SK-N-MC (cell line): ENCODE data around the gene AOAH.
"Not testable (repeated sequence)": the region's sequence is repeated elsewhere in the genome, so short reads cannot be mapped to it uniquely, and the experiment has no call there.

Experiments
- DNase-seq: peaks from one replicate; pipeline ENCODE4 v3.0.0-alpha.2; 2011; ENCODE audit warnings: low read depth, low spot score
- H3K27ac ChIP-seq: fragments of 200-600 bp; sonication (generic); 2 replicates; pipeline ENCODE4 v1.5.1; 2016; ENCODE audit warnings: mixed run types
- H3K36me3 ChIP-seq: fragments of 200-600 bp; sonication (generic); 2 replicates; pipeline ENCODE4 v1.6.1; 2017; ENCODE audit warnings: antibody characterized with exemption, low read length, mixed read lengths; ENCODE audit not compliant: insufficient read depth
- H3K4me3 ChIP-seq: fragments of 200-600 bp; sonication (generic); 2 replicates; pipeline ENCODE4 v1.5.1; 2016
- H3K9ac ChIP-seq: fragments of 200-600 bp; sonication (generic); 2 replicates; pipeline ENCODE4 v1.8.0; 2017; ENCODE audit warnings: mixed run types, mixed read lengths; ENCODE audit not compliant: insufficient read length
- H3K9me3 ChIP-seq: fragments of 200-600 bp; sonication (generic); 2 replicates; pipeline ENCODE4 v1.6.1; 2017; ENCODE audit warnings: low read depth, mild to moderate bottlenecking, antibody characterized with exemption, low read length, moderate library complexity, mixed read lengths
- EZH2 ChIP-seq: fragments of 200-600 bp; sonication (generic); IDR thresholded peaks from one replicate; pipeline ENCODE4 v1.6.1; 2017; ENCODE audit warnings: antibody characterized with exemption
- FOXP2 ChIP-seq: optimal IDR thresholded peaks from 2 replicates; pipeline ENCODE3; 2011; ENCODE audit warnings: mild to moderate bottlenecking, moderate library complexity; ENCODE audit not compliant: insufficient read depth; ENCODE audit errors: extremely low read length, control extremely low read depth
- POLR2AphosphoS5 ChIP-seq: IDR thresholded peaks from 2 replicates; pipeline ENCODE4 v1.6.1; 2012; ENCODE audit warnings: mild to moderate bottlenecking, low read depth, low read length, borderline replicate concordance

Gene AOAH

DNA sequence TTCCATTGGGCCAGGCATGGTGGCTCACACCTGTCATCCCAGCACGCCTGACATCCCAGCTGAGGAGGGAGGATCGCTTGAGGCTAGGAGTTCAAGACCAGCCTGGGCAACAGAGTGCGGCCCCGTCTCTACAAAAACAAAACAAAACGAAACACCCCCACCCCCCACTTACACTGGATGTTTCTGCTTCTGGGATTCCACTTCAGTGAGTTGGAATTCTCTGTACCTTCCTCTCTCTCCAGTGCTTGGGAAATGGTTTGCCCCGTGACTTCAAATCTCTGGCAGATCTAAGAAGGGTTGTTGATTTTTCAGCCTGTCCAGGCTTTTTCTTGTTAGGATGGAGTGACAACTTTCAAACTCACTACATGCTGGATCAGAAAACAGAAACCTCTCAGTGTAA lies 227.7 kb downstream of the AOAH start:
- Histone ChIP-seq H3K9ac (no peak overlapping the region), H3K36me3 (no peaks in the 10 kb centered on the region), H3K9me3 (no peaks in the 10 kb centered on the region), H3K4me3 (no peak overlapping the region), H3K27ac (no peak overlapping the region)
- DNase-seq, result no peak
- no peak for TF ChIP-seq POLR2AphosphoS5

DNA sequence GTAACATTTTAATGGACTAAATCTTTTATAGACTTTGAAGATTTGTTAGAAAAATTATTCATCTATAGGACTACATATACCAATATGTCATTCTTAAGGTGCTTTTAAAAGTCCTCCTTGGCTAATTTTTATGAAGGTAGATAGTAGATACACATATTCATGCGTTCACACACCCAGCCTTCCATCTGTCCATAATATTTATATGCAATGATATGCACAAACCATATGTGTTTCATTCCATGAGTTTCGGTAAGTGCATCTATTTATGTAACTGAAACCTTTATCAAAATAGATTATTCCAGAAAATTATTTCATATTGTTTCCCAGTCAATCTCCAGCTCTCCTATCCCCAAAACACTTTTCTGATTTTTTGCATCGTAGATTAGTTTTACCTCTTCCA lies 233.0 kb downstream of the AOAH start:
- DNase-seq, result no peak
- Histone ChIP-seq H3K36me3 (no peaks in the 10 kb centered on the region), H3K27ac (no peak overlapping the region), H3K9ac (no peak overlapping the region), H3K9me3 (no peaks in the 10 kb centered on the region), H3K4me3 (no peak overlapping the region)
- TF ChIP-seq POLR2AphosphoS5 (no peak), FOXP2 (no peak), EZH2 (no peak)

DNA sequence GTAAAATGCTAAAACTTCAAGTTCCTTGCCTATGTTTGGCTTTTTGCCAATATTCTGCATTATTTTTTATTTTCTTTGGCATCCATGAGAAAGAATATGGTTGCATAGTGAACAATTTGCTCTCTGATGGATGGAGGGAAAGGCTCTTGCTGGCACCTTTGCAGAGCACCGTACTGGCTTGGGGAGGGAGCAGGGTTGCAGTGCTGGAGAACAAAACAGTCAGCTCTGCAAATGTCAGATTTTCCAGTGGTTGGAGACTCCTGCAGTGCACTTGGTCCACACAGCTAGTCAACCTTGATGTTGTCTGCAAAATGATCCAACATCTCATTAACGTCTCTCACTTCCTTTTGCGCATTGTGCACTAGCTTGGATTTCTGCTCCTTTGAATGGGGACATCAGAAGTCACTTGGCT lies 233.9 kb downstream of the AOAH start:
- Histone ChIP-seq H3K4me3 (no peak overlapping the region), H3K9ac (no peak overlapping the region), H3K9me3 (no peaks in the 10 kb centered on the region), H3K27ac (no peak overlapping the region), H3K36me3 (no peaks in the 10 kb centered on the region)
- no peak for DNase-seq
- no peak for TF ChIP-seq POLR2AphosphoS5

DNA sequence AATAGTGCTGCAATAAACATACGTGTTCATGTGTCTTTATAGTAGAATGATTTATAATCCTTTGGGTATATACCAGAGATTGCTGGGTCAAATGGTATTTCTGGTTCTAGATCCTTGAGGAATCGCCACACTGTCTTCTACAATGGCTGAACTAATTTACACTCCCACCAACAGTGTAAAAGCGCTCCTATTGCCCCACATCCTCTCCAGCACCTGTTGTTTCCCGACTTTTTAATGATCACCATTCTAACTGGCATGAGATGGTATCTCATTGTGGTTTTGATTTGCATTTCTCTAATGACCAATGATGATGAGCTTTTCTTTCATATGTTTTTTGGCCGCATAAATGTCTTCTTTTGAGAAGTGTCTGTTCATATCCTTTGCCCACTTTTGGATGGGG lies 235.6 kb downstream of the AOAH start:
- H3K9ac ChIP-seq, H3K27ac ChIP-seq, H3K9me3 ChIP-seq, DNase-seq, H3K4me3 ChIP-seq, H3K36me3 ChIP-seq: not testable (repeated sequence)

DNA sequence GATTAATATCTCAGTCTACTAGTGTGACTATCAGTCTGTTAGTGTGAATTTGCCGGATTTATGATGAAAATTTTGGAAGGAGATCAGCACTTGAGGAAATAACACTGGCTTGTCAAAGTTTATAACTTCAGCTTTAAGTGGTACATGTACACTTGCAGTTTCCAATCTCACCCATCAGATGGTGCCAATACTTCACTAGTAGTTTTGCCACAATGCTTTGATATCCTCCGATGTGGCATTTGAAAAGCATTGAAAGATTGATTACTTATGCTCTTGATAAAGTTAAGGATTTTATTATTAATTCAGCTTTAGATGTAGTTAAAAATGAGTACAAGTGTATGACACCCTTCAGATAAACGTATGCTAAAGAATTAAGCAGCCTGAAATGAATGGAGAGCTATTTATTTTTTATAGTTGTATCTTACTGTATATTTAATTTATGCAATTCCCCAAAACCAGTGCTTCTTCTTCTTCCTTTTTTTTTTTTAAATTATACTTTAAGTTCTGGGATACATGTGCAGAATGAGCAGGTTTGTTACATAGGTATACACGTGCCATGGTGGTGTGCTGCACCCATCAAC lies 236.4 kb downstream of the AOAH start:
- Histone ChIP-seq H3K9ac (no peak overlapping the region), H3K27ac (no peak overlapping the region), H3K4me3 (no peak overlapping the region), H3K36me3 (no peaks in the 10 kb centered on the region), H3K9me3 (no peaks in the 10 kb centered on the region)
- TF ChIP-seq POLR2AphosphoS5 (no peak), EZH2 (no peak), FOXP2 (no peak)
- peak; percentile 22 for DNase-seq

DNA sequence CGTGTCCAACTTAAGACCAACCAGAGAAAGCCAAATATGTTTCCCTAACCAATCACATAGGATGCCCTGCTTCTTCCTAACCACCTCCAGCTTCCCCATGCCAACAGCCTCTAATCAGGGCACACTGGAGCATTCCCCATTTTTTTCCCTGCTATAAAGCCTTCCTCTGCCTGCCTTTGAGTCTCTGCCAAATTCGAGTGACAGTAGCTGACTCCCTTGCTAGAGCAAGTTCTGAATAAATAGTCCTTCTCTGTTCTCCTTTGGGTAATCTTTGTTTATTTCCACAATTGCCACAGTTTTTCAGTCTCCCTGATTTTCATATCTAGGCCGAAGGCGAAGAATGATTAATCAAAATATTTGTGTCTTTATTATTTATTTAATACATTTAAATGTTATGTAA lies 238.0 kb downstream of the AOAH start:
- H3K4me3 ChIP-seq, result no peak overlapping the region
- no peak overlapping the region for H3K27ac ChIP-seq
- TF ChIP-seq FOXP2, result no peak
- no peak for TF ChIP-seq POLR2AphosphoS5
- TF ChIP-seq EZH2, result no peak
- DNase-seq, result no peak
- H3K9ac ChIP-seq, result no peak overlapping the region
- H3K36me3 ChIP-seq, result no peaks in the 10 kb centered on the region
- H3K9me3 ChIP-seq, result no peaks in the 10 kb centered on the region

DNA sequence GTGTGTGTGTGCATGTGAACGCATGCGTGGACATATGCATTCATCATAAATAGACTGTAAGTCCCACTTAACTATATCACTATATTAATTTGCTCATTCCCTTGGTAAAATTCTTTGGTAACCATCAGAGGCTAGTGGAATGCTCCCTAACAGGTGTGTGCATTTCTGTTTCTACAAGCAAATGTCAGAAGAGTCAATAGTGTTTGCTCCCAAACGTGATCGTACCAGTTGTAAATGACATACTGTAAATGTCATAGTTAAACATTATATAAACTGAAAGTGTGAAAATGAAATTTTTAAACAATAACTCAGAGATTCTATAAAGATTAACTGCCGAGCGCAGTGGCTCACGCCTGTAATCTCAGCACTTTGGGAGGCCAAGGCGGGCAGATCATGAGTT lies 240.0 kb downstream of the AOAH start:
- H3K27ac ChIP-seq, result no peak overlapping the region
- TF ChIP-seq FOXP2, result no peak
- no peak for TF ChIP-seq POLR2AphosphoS5
- no peak for TF ChIP-seq EZH2

DNA sequence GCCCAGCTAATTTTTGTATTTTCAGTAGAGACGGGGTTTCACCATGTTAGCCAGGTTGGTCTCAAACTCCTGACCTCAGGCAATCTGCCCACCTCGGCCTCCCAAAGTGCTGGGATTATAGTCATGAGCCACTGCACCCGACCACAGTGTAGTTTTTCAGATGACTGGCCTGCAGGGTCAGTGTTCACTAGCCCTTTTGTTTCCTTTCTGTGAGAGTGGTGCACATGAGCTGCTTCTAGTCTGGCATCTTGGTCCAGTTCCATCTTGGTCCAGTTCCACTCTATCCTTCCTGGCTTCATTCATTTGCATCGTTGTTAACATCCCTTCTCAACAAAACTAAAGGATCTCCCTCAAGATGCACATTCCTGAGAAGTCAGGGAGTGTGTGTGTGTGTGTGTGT lies 240.4 kb downstream of the AOAH start:
- H3K27ac ChIP-seq, H3K9ac ChIP-seq, DNase-seq, H3K36me3 ChIP-seq, H3K4me3 ChIP-seq, H3K9me3 ChIP-seq: not testable (repeated sequence)

More for the DNA sequence above, 240.0 kb downstream of the AOAH start:
- DNase-seq, result no peak
- Histone ChIP-seq H3K4me3 (no peak overlapping the region), H3K9ac (no peak overlapping the region), H3K36me3 (no peaks in the 10 kb centered on the region), H3K9me3 (no peaks in the 10 kb centered on the region)

DNA sequence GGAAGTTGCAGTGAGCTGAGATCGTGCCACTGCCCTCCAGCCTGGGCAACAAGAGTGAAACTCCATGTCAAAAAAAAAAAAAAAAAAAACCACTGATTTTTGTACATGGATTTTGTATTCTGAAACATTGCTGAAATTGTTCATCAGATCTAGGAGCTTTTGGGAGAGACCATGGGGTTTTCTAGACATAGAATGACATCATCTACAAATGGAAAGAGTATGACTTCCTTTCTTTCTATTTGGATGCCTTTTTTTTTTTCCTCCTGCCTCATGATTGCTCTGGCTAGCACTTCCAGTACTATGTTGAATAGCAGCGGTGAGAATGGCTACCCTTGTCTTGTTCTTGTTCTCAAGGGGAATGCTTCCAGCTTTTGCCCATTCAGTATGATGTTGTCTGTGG lies 245.5 kb downstream of the AOAH start:
- TF ChIP-seq FOXP2 (no peak), POLR2AphosphoS5 (no peak), EZH2 (no peak)
- H3K36me3 ChIP-seq, result no peaks in the 10 kb centered on the region
- H3K9ac ChIP-seq, result no peak overlapping the region
- H3K9me3 ChIP-seq, result no peaks in the 10 kb centered on the region
- no peak overlapping the region for H3K4me3 ChIP-seq
- no peak for DNase-seq
- H3K27ac ChIP-seq, result no peak overlapping the region
